GM21526 (cell line): Measurements from ENCODE around the gene ROBO1.
"Not testable (repeated sequence)": the region's sequence is repeated elsewhere in the genome, so short reads cannot be mapped to it uniquely, and the experiment has no call there.

Source experiments
- ATAC-seq: cut with Tn5 transposase; IDR thresholded peaks from one replicate; pipeline ENCODE4 v1.9.1; 2021; ENCODE audit warnings: moderate library complexity; ENCODE audit not compliant: unreplicated experiment, low FRiP score

The ROBO1 gene

GRCh38 chr3:79767905-79768267 lies at the start of gene ROBO1:
ROBO1 (minus strand) TSS chr3:79767998.
- ATAC-seq, result no peak

GRCh38 chr3:79817224-79817623 lies 49.4 kb upstream of the ROBO1 start:
- no peak for ATAC-seq

GRCh38 chr3:79815478-79815877 lies 47.7 kb upstream of the ROBO1 start:
- no peak for ATAC-seq

GRCh38 chr3:79810581-79810980 lies 42.8 kb upstream of the ROBO1 start:
- ATAC-seq, result no peak

- ATAC-seq, result no peak
Observed at GRCh38 chr3:79810092-79810491, 42.3 kb upstream of the ROBO1 start.

GRCh38 chr3:79809106-79809505 lies 41.3 kb upstream of the ROBO1 start:
- ATAC-seq, result no peak

GRCh38 chr3:79808515-79808914 lies 40.7 kb upstream of the ROBO1 start:
- no peak for ATAC-seq

- ATAC-seq, result not testable (repeated sequence)
Observed at GRCh38 chr3:79790177-79790576, 22.4 kb upstream of the ROBO1 start.

- no peak for ATAC-seq
Observed at GRCh38 chr3:79773291-79773690, 5.5 kb upstream of the ROBO1 start.

GRCh38 chr3:79769229-79769628 lies 1.4 kb upstream of the ROBO1 start:
- ATAC-seq, result no peak

GRCh38 chr3:79767194-79767904 lies 449 bp downstream of the ROBO1 start:
- no peak for ATAC-seq

GRCh38 chr3:79766496-79767193 lies 1.2 kb downstream of the ROBO1 start:
- ATAC-seq, result no peak

- no peak for ATAC-seq
Observed at GRCh38 chr3:79765911-79766310, 1.9 kb downstream of the ROBO1 start.

- no peak for ATAC-seq
Observed at GRCh38 chr3:79761441-79761840, 6.4 kb downstream of the ROBO1 start.

- ATAC-seq, result no peak
Observed at GRCh38 chr3:79751703-79752102, 16.1 kb downstream of the ROBO1 start.

- ATAC-seq, result no peak
Observed at GRCh38 chr3:79737530-79737929, 30.3 kb downstream of the ROBO1 start.

GRCh38 chr3:79729096-79729495 lies 38.7 kb downstream of the ROBO1 start:
- ATAC-seq, result no peak

GRCh38 chr3:79726786-79727185 lies 41.0 kb downstream of the ROBO1 start:
- no peak for ATAC-seq

GRCh38 chr3:79724206-79724605 lies 43.6 kb downstream of the ROBO1 start:
- no peak for ATAC-seq

GRCh38 chr3:79690072-79690471 lies 77.7 kb downstream of the ROBO1 start:
- no peak for ATAC-seq

GRCh38 chr3:79685108-79685507 lies 82.7 kb downstream of the ROBO1 start:
- no peak for ATAC-seq

- ATAC-seq, result no peak
Observed at GRCh38 chr3:79684041-79684440, 83.8 kb downstream of the ROBO1 start.
